Measurements from ENCODE around the gene WDR4. TPM values are rescaled to one million over a fixed set of nuclear protein-coding genes. Genes with fewer than 3 reads are reported as not detected.
A peak's percentile ranks its signal among the peaks of the same experiment; 100 is the strongest.

Gene WDR4
- total and polyA plus RNA-seq, 2 experiments from 2014 or later: 22.5 to 50.2 TPM

DNA sequence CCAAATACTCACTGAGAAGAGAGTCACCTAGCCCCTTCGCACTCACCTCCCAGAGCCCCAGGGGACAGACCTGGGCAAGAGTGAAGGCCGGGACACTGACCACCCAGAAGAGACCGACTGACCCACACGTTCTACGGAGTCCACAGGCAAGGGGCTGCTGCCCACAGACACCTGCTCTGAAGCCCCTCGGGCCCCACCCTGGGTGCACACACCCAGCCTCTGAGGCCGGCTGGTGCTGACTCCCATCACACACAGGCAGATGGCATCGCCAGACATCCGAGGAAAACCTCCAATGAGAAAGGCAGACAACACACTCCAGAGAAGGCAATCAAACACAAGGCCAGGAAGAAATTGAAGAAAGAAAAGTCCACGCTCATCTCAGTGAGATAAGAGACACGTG lies 22.1 kb downstream of the WDR4 start:
- Histone ChIP-seq H3K4me2 (no peak overlapping the region), H3K27ac (ENCODE audit: low read depth) (0 out of 2 replicates have a peak overlapping the region, but pooled peaks have one; percentile 69), H3K4me3 (no peak overlapping the region), H4K20me1 (replicated peaks; ENCODE audit: insufficient read depth) (peaks cover 40% of the 10 kb centered on the region), H3K79me2 (replicated peaks; ENCODE audit: insufficient read depth) (peaks cover 51% of the 10 kb centered on the region), H3K9me2 (ENCODE audit: insufficient read depth) (no peaks in the 10 kb centered on the region), H3F3A (replicated peaks; ENCODE audit: low read depth) (peaks cover 58% of the 10 kb centered on the region), H3K27me3 (ENCODE audit: insufficient read depth) (no peaks in the 10 kb centered on the region), H3K4me1 (ENCODE audit: insufficient read depth) (no peaks in the 10 kb centered on the region), H2AFZ (no peak overlapping the region), H3K36me3 (ENCODE audit: insufficient read depth) (peaks cover 50% of the 10 kb centered on the region)
- no peak for TF ChIP-seq EZH2 (IDR thresholded peaks at IDR 0.05; ENCODE audit: low read depth, unreplicated experiment)
- no peak for TF ChIP-seq JUNB (IDR thresholded peaks at IDR 0.05; ENCODE audit: unreplicated experiment)
- TF ChIP-seq ZNF114 (CRISPR knock-in tag; IDR thresholded peaks at IDR 0.05): no peak
- no peak for TF ChIP-seq STAT1 (IDR thresholded peaks at IDR 0.05; ENCODE audit: unreplicated experiment)
- TF ChIP-seq, protein P1, sequence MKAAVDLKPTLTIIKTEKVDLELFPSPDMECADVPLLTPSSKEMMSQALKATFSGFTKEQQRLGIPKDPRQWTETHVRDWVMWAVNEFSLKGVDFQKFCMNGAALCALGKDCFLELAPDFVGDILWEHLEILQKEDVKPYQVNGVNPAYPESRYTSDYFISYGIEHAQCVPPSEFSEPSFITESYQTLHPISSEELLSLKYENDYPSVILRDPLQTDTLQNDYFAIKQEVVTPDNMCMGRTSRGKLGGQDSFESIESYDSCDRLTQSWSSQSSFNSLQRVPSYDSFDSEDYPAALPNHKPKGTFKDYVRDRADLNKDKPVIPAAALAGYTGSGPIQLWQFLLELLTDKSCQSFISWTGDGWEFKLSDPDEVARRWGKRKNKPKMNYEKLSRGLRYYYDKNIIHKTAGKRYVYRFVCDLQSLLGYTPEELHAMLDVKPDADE (IDR thresholded peaks at IDR 0.05): no peak
- no peak for TF ChIP-seq EZH2phosphoT487 (IDR thresholded peaks at IDR 0.05; ENCODE audit: unreplicated experiment)
- TF ChIP-seq, protein P2, sequence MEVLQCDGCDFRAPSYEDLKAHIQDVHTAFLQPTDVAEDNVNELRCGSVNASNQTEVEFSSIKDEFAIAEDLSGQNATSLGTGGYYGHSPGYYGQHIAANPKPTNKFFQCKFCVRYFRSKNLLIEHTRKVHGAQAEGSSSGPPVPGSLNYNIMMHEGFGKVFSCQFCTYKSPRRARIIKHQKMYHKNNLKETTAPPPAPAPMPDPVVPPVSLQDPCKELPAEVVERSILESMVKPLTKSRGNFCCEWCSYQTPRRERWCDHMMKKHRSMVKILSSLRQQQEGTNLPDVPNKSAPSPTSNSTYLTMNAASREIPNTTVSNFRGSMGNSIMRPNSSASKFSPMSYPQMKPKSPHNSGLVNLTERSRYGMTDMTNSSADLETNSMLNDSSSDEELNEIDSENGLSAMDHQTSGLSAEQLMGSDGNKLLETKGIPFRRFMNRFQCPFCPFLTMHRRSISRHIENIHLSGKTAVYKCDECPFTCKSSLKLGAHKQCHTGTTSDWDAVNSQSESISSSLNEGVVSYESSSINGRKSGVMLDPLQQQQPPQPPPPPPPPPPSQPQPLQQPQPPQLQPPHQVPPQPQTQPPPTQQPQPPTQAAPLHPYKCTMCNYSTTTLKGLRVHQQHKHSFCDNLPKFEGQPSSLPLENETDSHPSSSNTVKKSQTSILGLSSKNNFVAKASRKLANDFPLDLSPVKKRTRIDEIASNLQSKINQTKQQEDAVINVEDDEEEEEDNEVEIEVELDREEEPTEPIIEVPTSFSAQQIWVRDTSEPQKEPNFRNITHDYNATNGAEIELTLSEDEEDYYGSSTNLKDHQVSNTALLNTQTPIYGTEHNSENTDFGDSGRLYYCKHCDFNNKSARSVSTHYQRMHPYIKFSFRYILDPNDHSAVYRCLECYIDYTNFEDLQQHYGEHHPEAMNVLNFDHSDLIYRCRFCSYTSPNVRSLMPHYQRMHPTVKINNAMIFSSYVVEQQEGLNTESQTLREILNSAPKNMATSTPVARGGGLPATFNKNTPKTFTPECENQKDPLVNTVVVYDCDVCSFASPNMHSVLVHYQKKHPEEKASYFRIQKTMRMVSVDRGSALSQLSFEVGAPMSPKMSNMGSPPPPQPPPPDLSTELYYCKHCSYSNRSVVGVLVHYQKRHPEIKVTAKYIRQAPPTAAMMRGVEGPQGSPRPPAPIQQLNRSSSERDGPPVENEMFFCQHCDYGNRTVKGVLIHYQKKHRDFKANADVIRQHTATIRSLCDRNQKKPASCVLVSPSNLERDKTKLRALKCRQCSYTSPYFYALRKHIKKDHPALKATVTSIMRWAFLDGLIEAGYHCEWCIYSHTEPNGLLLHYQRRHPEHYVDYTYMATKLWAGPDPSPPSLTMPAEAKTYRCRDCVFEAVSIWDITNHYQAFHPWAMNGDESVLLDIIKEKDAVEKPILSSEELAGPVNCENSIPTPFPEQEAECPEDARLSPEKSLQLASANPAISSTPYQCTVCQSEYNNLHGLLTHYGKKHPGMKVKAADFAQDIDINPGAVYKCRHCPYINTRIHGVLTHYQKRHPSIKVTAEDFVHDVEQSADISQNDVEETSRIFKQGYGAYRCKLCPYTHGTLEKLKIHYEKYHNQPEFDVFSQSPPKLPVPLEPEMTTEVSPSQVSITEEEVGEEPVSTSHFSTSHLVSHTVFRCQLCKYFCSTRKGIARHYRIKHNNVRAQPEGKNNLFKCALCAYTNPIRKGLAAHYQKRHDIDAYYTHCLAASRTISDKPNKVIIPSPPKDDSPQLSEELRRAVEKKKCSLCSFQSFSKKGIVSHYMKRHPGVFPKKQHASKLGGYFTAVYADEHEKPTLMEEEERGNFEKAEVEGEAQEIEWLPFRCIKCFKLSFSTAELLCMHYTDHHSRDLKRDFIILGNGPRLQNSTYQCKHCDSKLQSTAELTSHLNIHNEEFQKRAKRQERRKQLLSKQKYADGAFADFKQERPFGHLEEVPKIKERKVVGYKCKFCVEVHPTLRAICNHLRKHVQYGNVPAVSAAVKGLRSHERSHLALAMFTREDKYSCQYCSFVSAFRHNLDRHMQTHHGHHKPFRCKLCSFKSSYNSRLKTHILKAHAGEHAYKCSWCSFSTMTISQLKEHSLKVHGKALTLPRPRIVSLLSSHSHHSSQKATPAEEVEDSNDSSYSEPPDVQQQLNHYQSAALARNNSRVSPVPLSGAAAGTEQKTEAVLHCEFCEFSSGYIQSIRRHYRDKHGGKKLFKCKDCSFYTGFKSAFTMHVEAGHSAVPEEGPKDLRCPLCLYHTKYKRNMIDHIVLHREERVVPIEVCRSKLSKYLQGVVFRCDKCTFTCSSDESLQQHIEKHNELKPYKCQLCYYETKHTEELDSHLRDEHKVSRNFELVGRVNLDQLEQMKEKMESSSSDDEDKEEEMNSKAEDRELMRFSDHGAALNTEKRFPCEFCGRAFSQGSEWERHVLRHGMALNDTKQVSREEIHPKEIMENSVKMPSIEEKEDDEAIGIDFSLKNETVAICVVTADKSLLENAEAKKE (CRISPR knock-in tag; IDR thresholded peaks at IDR 0.05): no peak
- no peak for TF ChIP-seq NANOG (IDR thresholded peaks at IDR 0.05; ENCODE audit: borderline replicate concordance)
- TF ChIP-seq, protein P3, sequence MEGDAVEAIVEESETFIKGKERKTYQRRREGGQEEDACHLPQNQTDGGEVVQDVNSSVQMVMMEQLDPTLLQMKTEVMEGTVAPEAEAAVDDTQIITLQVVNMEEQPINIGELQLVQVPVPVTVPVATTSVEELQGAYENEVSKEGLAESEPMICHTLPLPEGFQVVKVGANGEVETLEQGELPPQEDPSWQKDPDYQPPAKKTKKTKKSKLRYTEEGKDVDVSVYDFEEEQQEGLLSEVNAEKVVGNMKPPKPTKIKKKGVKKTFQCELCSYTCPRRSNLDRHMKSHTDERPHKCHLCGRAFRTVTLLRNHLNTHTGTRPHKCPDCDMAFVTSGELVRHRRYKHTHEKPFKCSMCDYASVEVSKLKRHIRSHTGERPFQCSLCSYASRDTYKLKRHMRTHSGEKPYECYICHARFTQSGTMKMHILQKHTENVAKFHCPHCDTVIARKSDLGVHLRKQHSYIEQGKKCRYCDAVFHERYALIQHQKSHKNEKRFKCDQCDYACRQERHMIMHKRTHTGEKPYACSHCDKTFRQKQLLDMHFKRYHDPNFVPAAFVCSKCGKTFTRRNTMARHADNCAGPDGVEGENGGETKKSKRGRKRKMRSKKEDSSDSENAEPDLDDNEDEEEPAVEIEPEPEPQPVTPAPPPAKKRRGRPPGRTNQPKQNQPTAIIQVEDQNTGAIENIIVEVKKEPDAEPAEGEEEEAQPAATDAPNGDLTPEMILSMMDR (conservative IDR thresholded peaks at IDR 0.05; ENCODE audit: low read depth in 2 of 2): no peak
- no peak for TF ChIP-seq POLR2AphosphoS5 (IDR thresholded peaks at IDR 0.05; ENCODE audit: low read depth)
- no peak for TF ChIP-seq ZNF331 (CRISPR knock-in tag; IDR thresholded peaks at IDR 0.05; ENCODE audit: low read depth)
- TF ChIP-seq CREB1 (CRISPR knock-in tag; IDR thresholded peaks at IDR 0.05; ENCODE audit: low read depth): no peak
- no peaks in the 10 kb centered on the region for H3K4me1 Mint-ChIP-seq
- H3K4me3 Mint-ChIP-seq: no peak overlapping the region
- no peak overlapping the region; the same call in 1 of the 2 replicates for H3K27ac Mint-ChIP-seq
- H3K9me3 Mint-ChIP-seq: no peaks in the 10 kb centered on the region
- H3K36me3 Mint-ChIP-seq (ENCODE audit: low read depth): peaks cover 81% of the 10 kb centered on the region
- ATAC-seq (no peak), DNase-seq (ENCODE audit: low spot score) (no peak)
- H3K27me3 Mint-ChIP-seq (ENCODE audit: insufficient read depth, low read depth, poor library complexity): peaks cover 15% of the 10 kb centered on the region

Data from GM23338 (cell line).